Liver (tissue), 9 donors: ENCODE data around the gene RPS6KA2. TPM values are rescaled to one million over a fixed set of nuclear protein-coding genes. Genes with fewer than 3 reads are reported as not detected.

ENCODE experiments used
- DNase-seq: peaks from one replicate; pipeline ENCODE4 v3.0.0-alpha.2; 2017; ENCODE audit warnings: low spot score
- H3K27ac ChIP-seq, 2 donors: one replicate each; pipeline ENCODE4 v1.7.0; 2013; ENCODE audit warnings: inconsistent platforms in 2 of 2, low read length in 2 of 2, control low read depth in 1 of 2, low read depth in 1 of 2, mild to moderate bottlenecking in 1 of 2
- H3K27me3 ChIP-seq, 4 donors: one replicate each; pipeline versions ENCODE4 v1.6.1 to v1.7.0; 2013; ENCODE audit warnings: low read length in 3 of 4, inconsistent platforms in 1 of 4, mild to moderate bottlenecking in 1 of 4, moderate library complexity in 1 of 4; ENCODE audit not compliant: control insufficient read depth in 4 of 4, insufficient read depth in 4 of 4
- H3K36me3 ChIP-seq, 4 donors: one replicate each; pipeline versions ENCODE4 v1.6.1 to v1.7.0; 2013; ENCODE audit warnings: low read length in 3 of 4, mild to moderate bottlenecking in 3 of 4, low read depth in 1 of 4, moderate library complexity in 1 of 4; ENCODE audit not compliant: control insufficient read depth in 4 of 4, insufficient read depth in 3 of 4
- H3K4me1 ChIP-seq, 4 donors: one replicate each; pipeline versions ENCODE4 v1.6.1 to v1.7.0; 2013; ENCODE audit warnings: low read length in 3 of 4, mild to moderate bottlenecking in 3 of 4, moderate library complexity in 1 of 4; ENCODE audit not compliant: control insufficient read depth in 4 of 4, insufficient read depth in 4 of 4
- H3K4me3 ChIP-seq, 3 donors: one replicate each; pipeline versions ENCODE4 v1.6.1 to v1.7.0; 2013; ENCODE audit warnings: low read length in 3 of 3, control low read depth in 1 of 3, low read depth in 1 of 3, mild to moderate bottlenecking in 1 of 3
- H3K9ac ChIP-seq, 2 donors: one replicate each; pipeline ENCODE4 v1.7.0; 2013; ENCODE audit warnings: low read length in 2 of 2, mild to moderate bottlenecking in 2 of 2, moderate library complexity in 2 of 2, control low read depth in 1 of 2, low read depth in 1 of 2
- H3K9me3 ChIP-seq, 4 donors: one replicate each; pipeline versions ENCODE4 v1.6.1 to v1.7.0; 2013; ENCODE audit warnings: low read length in 3 of 4; ENCODE audit not compliant: control insufficient read depth in 4 of 4
- ATF3 ChIP-seq: IDR thresholded peaks from 2 replicates; pipeline ENCODE4 v1.6.1; 2016; ENCODE audit warnings: antibody characterized with exemption
- EGR1 ChIP-seq, 2 donors: IDR thresholded peaks; 2 replicates each; pipeline ENCODE4 v1.6.1; 2016 to 2018; ENCODE audit warnings: antibody characterized with exemption in 2 of 2, low read depth in 2 of 2
- FOXA1 ChIP-seq: IDR thresholded peaks from 2 replicates; pipeline ENCODE4 v1.6.1; 2016; ENCODE audit warnings: antibody characterized with exemption
- FOXA2 ChIP-seq: IDR thresholded peaks from 2 replicates; pipeline ENCODE4 v1.6.1; 2016; ENCODE audit warnings: antibody characterized with exemption
- GABPA ChIP-seq, 2 donors: IDR thresholded peaks in 1 of 2; conservative IDR thresholded peaks in 1 of 2; 2 replicates each; pipeline ENCODE4 v1.6.1; 2016; ENCODE audit warnings: antibody characterized with exemption in 2 of 2, mild to moderate bottlenecking in 1 of 2, moderate library complexity in 1 of 2
- HNF4A ChIP-seq, 2 donors: conservative IDR thresholded peaks; 2 replicates each; pipeline ENCODE4 v1.6.1; 2016; ENCODE audit warnings: antibody characterized with exemption in 2 of 2, mild to moderate bottlenecking in 2 of 2
- HNF4G ChIP-seq: IDR thresholded peaks from 2 replicates; pipeline ENCODE4 v1.6.1; 2016; ENCODE audit warnings: antibody characterized with exemption
- JUND ChIP-seq, 2 donors: IDR thresholded peaks; 2 replicates each; pipeline ENCODE4 v1.6.1; 2016; ENCODE audit warnings: antibody characterized with exemption in 2 of 2
- NR2F2 ChIP-seq: IDR thresholded peaks from 2 replicates; pipeline ENCODE4 v1.6.1; 2016; ENCODE audit warnings: antibody characterized with exemption
- RAD21 ChIP-seq, 2 donors: IDR thresholded peaks; 2 replicates each; pipeline ENCODE4 v1.6.1; 2016; ENCODE audit warnings: antibody characterized with exemption in 2 of 2, mild to moderate bottlenecking in 2 of 2
- RXRA ChIP-seq, 2 donors: IDR thresholded peaks; 2 replicates each; pipeline ENCODE4 v1.6.1; 2017 to 2018; ENCODE audit warnings: antibody characterized with exemption in 2 of 2, mild to moderate bottlenecking in 1 of 2
- SP1 ChIP-seq: IDR thresholded peaks from 2 replicates; pipeline ENCODE4 v1.6.1; 2018; ENCODE audit warnings: antibody characterized with exemption, mild to moderate bottlenecking
- TAF1 ChIP-seq: conservative IDR thresholded peaks from 2 replicates; pipeline ENCODE4 v1.6.1; 2016; ENCODE audit warnings: antibody characterized with exemption, mild to moderate bottlenecking
- YY1 ChIP-seq: IDR thresholded peaks from 2 replicates; pipeline ENCODE4 v1.6.1; 2016; ENCODE audit warnings: antibody characterized with exemption, mild to moderate bottlenecking
- ZBTB33 ChIP-seq: IDR thresholded peaks from 2 replicates; pipeline ENCODE4 v1.6.1; 2016; ENCODE audit warnings: antibody characterized with exemption
- WGBS: extraction: QIAGEN DNeasy Blood & Tissue Kit; methylation state at CpG from one replicate; pipeline ENCODE4 v1.1.7; 2013; 5-methylcytosine and 5-hydroxymethylcytosine counted together
- polyA plus RNA-seq, 2 donors: library from polyadenylated mRNA; stranded (reverse) in 1 of 2; unstranded in 1 of 2; fragments of 200-250 nt in 1 of 2; fragments of >200 nt in 1 of 2; fragmentation: Nextera tagmentation in 1 of 2; extraction: Ambion mirVana in 1 of 2; gene quantifications; one replicate each; pipeline versions ENCODE4 v1.2.1 to v1.2.3, GENCODE V29; 2013 to 2015
- total RNA-seq, 2 donors: library from RNA; depleted of rRNA; stranded (reverse); fragments of >200 nt; gene quantifications; one replicate each; pipeline ENCODE4 v1.2.3, GENCODE V29; 2014
- TF ChIP-seq, protein P1 (sequence below): fragments of 150-350 bp; IDR thresholded peaks from 2 replicates; pipeline ENCODE4 v1.5.1; 2017; ENCODE audit warnings: improper control_type of control experiment, low read depth, low read length; ENCODE audit not compliant: missing input control
- TF ChIP-seq, protein P2 (sequence below): IDR thresholded peaks from 2 replicates; pipeline ENCODE4 v1.6.1; 2016; ENCODE audit warnings: antibody characterized with exemption
- TF ChIP-seq, protein P3 (sequence below): IDR thresholded peaks from 2 replicates; pipeline ENCODE4 v1.6.1; 2016; ENCODE audit warnings: antibody characterized with exemption, mild to moderate bottlenecking
- donor health status: healthy.
- donor health status: healthy.
- donor health status: healthy.
- donor health status: healthy.
- donor health status: healthy.

The RPS6KA2 gene
- total and polyA plus RNA-seq, 4 donors: 2.5 to 9.0 (median 5.0) TPM

GRCh38 chr6:166559211-166559610 lies 67.8 kb downstream of the RPS6KA2 start:
- Histone ChIP-seq H3K27ac (no peak overlapping the region), H3K27me3 (no peaks in the 10 kb centered on the region), H3K36me3 (no peaks in the 10 kb centered on the region), H3K9me3 (peaks cover 0 to 1% (median 0%) of the 10 kb centered on the region in 4 donors), H3K4me3 (no peak overlapping the region), H3K9ac (no peak overlapping the region), H3K4me1 (peaks cover 0 to 16% (median 1%) of the 10 kb centered on the region in 4 donors)
- TF ChIP-seq, protein P1, sequence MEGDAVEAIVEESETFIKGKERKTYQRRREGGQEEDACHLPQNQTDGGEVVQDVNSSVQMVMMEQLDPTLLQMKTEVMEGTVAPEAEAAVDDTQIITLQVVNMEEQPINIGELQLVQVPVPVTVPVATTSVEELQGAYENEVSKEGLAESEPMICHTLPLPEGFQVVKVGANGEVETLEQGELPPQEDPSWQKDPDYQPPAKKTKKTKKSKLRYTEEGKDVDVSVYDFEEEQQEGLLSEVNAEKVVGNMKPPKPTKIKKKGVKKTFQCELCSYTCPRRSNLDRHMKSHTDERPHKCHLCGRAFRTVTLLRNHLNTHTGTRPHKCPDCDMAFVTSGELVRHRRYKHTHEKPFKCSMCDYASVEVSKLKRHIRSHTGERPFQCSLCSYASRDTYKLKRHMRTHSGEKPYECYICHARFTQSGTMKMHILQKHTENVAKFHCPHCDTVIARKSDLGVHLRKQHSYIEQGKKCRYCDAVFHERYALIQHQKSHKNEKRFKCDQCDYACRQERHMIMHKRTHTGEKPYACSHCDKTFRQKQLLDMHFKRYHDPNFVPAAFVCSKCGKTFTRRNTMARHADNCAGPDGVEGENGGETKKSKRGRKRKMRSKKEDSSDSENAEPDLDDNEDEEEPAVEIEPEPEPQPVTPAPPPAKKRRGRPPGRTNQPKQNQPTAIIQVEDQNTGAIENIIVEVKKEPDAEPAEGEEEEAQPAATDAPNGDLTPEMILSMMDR: no peak
- TF ChIP-seq ATF3 (no peak), JUND (IDR thresholded peaks at IDR 0.05) (no peak), RXRA (IDR thresholded peaks at IDR 0.05) (no peak), ZBTB33 (no peak), TAF1 (no peak), SP1 (no peak), FOXA1 (no peak), HNF4G (no peak), GABPA (IDR thresholded peaks at IDR 0.05 in 1 of 2, conservative IDR thresholded peaks at IDR 0.05 in 1 of 2) (no peak), HNF4A (conservative IDR thresholded peaks at IDR 0.05) (no peak), RAD21 (IDR thresholded peaks at IDR 0.05) (no peak), EGR1 (IDR thresholded peaks at IDR 0.05; ENCODE audit: low read depth in 2 of 2) (no peak), FOXA2 (no peak), NR2F2 (no peak), YY1 (no peak)
- TF ChIP-seq, protein P2, sequence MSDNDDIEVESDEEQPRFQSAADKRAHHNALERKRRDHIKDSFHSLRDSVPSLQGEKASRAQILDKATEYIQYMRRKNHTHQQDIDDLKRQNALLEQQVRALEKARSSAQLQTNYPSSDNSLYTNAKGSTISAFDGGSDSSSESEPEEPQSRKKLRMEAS: no peak
- TF ChIP-seq, protein P3, sequence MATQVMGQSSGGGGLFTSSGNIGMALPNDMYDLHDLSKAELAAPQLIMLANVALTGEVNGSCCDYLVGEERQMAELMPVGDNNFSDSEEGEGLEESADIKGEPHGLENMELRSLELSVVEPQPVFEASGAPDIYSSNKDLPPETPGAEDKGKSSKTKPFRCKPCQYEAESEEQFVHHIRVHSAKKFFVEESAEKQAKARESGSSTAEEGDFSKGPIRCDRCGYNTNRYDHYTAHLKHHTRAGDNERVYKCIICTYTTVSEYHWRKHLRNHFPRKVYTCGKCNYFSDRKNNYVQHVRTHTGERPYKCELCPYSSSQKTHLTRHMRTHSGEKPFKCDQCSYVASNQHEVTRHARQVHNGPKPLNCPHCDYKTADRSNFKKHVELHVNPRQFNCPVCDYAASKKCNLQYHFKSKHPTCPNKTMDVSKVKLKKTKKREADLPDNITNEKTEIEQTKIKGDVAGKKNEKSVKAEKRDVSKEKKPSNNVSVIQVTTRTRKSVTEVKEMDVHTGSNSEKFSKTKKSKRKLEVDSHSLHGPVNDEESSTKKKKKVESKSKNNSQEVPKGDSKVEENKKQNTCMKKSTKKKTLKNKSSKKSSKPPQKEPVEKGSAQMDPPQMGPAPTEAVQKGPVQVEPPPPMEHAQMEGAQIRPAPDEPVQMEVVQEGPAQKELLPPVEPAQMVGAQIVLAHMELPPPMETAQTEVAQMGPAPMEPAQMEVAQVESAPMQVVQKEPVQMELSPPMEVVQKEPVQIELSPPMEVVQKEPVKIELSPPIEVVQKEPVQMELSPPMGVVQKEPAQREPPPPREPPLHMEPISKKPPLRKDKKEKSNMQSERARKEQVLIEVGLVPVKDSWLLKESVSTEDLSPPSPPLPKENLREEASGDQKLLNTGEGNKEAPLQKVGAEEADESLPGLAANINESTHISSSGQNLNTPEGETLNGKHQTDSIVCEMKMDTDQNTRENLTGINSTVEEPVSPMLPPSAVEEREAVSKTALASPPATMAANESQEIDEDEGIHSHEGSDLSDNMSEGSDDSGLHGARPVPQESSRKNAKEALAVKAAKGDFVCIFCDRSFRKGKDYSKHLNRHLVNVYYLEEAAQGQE: no peak
- 92% methylated on average over 5 of the region's 5 CpGs for whole genome bisulfite sequencing
- DNase-seq: no peak
